GM19452 (cell line): ENCODE results near the gene HMCES.
"Not testable (repeated sequence)": the region's sequence is repeated elsewhere in the genome, so short reads cannot be mapped to it uniquely, and the experiment has no call there.

Experiments
- ATAC-seq: cut with Tn5 transposase; IDR thresholded peaks from one replicate; pipeline ENCODE4 v1.9.1; 2021; ENCODE audit not compliant: unreplicated experiment

HMCES gene

DNA sequence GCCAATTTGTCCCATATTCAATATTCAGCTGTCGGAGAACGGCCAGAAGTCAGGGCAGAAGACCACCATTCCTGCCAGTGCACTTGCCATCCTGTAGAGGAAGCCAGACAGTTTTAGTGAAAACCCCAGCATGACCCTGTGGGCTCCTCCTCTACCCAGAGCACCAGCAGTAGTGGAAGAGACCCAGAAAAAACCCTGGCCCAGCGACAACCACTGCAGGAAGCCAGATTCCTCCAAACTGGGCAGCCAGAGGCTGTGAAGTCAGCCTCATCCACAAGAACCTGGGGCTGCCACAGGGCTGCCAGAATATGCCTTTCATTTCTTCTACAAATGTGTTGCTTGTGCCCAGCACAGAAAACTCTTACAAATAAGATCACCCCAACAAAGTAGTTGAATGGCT lies 67.3 kb downstream of the HMCES start:
- ATAC-seq = no peak

DNA sequence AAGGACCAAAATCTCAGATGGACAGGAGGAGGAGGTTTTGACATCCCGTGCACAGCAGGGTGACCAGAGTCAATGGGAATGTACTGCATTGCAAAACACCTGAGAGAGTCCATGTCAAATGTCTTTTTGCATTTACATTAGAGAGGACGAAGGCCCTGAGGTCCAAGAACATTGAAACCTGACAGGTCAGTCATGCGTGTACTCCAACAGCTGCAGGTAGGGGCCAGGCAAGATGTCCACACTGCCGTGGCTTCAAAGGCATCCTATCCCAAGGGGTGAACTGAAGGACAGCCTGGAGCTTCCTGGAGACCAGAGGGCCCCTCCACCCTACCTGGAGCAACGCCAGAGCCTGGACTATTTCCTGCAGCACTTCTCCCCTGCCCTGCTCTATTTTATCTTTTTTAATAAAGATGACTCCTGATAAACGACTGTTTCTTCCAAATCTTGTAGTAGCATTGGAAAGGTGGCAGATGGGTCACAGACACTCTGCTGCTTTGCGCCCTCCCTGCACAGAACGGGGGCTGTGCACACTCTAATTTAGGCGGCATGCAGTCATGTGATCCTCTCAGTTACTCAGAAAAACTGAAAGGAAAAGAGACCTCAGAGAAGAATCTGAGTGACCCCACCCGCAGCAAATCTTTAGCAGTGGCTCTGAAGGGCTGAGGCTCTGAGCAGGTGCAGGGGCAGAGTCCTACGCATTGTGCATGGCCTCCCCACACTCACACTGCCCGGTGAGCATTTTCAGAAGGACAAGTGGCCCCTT lies 68.2 kb downstream of the HMCES start:
- ATAC-seq = no peak

DNA sequence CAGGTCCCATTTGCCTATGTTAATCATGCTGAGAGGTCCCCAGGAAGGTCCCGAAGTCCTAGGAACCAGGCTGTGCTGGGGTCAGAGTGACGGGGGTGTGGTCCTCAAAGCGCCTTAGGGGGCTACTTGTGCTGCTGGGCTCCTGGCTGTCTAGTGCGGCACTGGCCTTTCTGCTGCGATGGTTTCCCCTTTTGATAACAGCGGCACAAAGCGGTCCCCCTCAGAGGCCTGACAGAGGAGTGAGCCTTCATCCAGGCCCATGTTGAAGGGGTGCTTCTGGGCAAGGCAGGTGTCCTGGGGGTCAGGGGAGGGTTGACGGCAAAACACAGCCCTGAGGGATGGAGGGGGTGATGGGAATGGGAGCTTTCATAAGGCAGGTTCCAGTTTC lies 68.8 kb downstream of the HMCES start:
- no peak for ATAC-seq

DNA sequence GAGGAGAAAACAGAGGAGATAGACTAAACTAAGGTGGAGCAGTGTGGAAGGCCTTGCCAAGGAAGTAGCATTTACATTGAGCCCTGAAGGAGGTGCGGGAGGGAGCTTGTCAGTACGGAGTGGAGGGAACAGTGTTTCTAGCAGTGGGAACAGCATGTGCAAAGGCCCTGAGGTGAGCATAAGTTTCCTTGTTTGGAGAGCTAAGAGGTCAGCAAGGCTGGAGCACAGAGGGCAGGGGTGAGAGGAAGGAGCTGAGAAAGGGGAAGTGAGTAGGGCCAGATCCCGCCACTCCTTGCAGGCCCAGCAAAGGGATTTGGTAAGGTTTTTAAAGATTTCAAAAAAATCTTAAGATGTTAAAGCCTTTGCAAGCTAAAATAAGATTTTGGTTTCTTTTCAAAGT lies 70.1 kb downstream of the HMCES start:
- ATAC-seq = no peak

DNA sequence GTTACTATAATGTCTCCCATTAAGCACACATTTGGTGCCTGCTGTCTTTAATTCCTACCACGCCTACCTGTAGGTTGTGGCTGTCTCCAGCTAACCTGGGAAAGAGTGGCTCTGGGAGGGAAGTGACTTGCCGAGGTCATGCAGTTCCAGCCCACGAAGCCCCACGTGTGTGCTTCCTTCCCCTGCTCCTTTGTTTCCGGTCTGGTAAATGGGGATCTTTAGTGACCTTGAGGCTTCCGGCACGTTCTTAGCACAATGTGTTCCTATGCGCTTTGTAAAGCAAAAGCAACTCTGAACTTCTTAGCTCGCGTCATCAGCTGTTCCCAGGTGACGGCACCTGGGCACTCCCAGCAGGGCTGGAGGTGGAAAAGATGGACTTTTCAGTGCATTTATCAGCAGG lies 70.5 kb downstream of the HMCES start:
- ATAC-seq = not testable (repeated sequence)

DNA sequence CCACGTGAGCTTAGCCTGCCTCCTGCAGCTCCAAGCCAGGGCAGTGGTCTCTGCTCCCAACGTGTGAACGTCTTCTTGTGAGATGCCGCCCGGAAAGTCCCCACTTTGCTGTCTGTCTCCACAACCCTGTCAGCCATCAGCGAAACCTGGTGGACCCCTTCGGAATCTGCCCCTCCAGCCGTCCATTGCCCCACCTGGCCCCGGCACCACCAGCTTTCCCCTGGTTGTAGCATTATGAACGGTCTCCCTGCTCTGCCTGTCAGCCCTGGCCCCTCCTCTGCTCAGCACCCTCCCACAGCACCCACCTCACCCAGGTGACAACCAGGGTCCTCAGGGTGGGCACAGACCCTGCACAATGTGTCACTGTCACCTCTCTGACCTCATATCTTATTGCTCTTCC lies 71.1 kb downstream of the HMCES start:
- no peak for ATAC-seq

DNA sequence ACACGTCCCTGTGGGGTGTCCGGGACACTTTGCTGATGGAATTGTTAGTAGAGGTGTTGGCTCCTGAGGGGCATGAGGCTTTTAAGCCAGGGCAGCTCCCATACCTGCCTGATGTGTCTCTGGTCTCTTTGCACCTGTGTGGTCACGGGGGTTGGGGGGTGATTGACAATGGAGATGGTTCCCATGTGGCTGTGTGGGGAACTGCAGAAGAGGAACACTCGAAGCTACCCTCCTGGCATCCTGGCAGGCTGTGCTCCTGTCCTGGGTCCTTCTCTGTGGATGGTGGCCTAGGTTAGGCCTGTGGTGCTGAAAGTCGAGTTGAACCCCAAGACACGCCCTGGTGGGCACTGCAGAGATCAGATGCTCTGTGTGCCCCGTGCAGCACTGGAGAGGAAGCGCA lies 73.4 kb downstream of the HMCES start:
- no peak for ATAC-seq

DNA sequence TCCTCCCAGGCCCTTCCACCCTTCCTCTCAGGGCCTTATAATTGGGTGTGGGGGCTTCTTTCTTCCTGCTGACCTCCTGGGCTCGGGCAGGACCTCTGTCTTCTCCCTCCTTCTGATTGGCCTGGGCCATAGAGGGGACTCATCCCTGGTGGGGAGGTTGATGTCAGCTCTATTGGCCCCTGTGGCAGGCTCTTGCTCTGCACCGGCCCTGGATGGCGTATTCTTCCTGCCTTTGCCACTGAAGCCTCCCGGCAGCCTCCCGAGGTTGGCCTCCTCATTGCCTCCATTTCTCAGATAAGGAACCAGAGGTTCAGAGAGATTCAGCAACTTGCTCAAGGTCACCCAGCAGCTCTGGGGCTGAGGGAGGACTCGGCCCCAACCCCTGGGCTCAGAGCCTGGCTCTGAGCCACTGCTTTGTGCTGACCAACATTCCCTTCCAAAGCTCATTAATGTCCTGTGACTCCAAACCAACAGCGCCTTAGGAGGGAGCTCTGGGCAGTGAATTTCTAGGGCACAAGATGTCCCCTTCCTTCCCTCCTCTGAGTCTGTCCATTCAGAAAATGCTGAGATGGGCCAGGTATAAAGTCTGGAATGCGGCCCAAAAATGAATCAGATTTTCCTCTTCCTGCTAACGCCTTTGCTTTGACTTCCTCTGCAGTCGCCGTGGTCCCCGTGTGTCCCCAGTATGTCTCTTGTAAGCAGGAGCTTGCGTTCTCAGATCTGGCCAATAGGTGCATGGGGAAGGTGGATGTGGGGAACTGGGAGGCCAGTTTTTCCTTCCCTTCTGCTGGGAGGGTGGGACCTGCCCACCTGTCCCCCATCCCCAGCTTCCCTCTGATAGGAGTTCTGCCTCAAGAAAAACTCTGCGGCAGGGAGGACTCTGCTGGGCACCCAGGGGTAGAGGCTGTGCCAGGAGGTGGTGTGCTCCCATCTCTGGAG lies 74.2 kb downstream of the HMCES start:
- no peak for ATAC-seq

DNA sequence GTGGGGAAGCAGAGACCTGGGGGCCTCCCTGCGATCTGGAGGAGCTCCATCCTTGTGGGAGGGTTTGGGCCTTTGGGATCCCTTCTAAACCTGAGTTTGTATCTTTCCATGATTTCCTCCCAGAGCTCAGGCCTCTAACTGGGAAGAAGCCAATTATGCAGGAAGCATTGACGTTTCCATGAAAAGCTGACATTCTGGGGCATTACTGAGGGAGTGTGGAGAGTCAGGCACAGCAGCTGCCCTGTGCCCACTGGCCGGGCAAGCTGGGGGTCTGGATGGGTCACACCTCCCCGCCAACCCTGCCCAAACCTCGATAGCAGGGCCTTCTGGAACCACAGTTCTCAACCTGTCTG lies 74.9 kb downstream of the HMCES start:
- no peak for ATAC-seq
